Measurements from ENCODE around the gene HS6ST2. TPM values are rescaled to one million over a fixed set of nuclear protein-coding genes. Genes with fewer than 3 reads are reported as not detected.
"Not testable (repeated sequence)": the region's sequence is repeated elsewhere in the genome, so short reads cannot be mapped to it uniquely, and the experiment has no call there.

HS6ST2 gene
- total and polyA plus RNA-seq, 12 donors, result 0.13 to 1.2 (median 0.26) TPM; not detected in 3

DNA sequence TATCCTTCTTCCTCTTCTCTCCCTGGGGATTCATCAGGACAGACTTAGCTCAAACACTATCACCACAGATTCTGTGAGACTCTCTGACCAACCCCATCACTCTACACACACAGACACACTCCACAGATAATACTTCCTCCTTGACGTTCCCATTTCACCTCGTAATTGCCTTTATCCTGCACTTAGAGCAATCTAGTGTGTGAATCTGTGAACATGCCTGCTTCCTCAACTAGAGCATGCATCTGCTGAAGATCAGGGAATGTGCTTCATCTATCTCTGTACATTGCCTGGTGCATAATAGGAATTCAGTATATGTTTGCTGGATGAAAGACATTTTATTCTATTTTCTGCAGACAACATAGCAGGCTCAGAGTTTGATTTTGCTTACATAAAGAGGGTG lies 25.1 kb upstream of the HS6ST2 start:
- WGBS, 2 donors, result 6 to 13% methylated on average over 2 of the region's 2 CpGs
- Histone ChIP-seq H3K4me1 (no peaks in the 10 kb centered on the region), H3K9me3 (no peaks in the 10 kb centered on the region), H3K4me3 (no peak overlapping the region), H3K27me3 (peaks cover 0 to 19% (median 0%) of the 10 kb centered on the region in 7 donors), H3K27ac (no peak overlapping the region), H3K36me3 (no peaks in the 10 kb centered on the region)
- intact Hi-C loops (cut with DNase I), result no loop called here
- DNase-seq, result no peak
- no peak for ATAC-seq
- TF ChIP-seq, protein P1, sequence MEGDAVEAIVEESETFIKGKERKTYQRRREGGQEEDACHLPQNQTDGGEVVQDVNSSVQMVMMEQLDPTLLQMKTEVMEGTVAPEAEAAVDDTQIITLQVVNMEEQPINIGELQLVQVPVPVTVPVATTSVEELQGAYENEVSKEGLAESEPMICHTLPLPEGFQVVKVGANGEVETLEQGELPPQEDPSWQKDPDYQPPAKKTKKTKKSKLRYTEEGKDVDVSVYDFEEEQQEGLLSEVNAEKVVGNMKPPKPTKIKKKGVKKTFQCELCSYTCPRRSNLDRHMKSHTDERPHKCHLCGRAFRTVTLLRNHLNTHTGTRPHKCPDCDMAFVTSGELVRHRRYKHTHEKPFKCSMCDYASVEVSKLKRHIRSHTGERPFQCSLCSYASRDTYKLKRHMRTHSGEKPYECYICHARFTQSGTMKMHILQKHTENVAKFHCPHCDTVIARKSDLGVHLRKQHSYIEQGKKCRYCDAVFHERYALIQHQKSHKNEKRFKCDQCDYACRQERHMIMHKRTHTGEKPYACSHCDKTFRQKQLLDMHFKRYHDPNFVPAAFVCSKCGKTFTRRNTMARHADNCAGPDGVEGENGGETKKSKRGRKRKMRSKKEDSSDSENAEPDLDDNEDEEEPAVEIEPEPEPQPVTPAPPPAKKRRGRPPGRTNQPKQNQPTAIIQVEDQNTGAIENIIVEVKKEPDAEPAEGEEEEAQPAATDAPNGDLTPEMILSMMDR (IDR thresholded peaks at IDR 0.05), result no peak

DNA sequence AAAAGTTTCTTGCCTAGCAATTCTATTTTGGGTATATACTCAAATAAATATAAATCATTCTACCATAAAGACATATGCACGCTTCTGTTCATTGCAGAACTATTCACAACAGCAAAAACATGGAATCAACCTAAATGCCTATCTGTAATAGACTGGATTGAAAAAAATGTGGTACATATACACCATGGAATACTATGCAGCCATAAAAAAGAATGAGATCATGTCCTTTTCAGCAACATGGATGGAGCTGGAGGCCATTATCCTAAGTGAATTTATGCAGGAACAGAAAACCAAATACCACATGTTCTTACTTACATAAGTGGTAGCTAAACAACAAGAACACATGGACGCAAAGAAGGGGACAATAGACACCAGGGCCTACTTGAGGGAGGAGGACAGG lies 21.6 kb upstream of the HS6ST2 start:
- H3K36me3 ChIP-seq; H3K4me3 ChIP-seq; H3K9me3 ChIP-seq; H3K27ac ChIP-seq; intact Hi-C loops (cut with DNase I); H3K4me1 ChIP-seq; ATAC-seq; DNase-seq: not testable (repeated sequence)
- WGBS, 2 donors, result 95 to 100% methylated on average over 2 of the region's 2 CpGs
- peaks cover 0 to 19% (median 0%) of the 10 kb centered on the region in 7 donors for H3K27me3 ChIP-seq

DNA sequence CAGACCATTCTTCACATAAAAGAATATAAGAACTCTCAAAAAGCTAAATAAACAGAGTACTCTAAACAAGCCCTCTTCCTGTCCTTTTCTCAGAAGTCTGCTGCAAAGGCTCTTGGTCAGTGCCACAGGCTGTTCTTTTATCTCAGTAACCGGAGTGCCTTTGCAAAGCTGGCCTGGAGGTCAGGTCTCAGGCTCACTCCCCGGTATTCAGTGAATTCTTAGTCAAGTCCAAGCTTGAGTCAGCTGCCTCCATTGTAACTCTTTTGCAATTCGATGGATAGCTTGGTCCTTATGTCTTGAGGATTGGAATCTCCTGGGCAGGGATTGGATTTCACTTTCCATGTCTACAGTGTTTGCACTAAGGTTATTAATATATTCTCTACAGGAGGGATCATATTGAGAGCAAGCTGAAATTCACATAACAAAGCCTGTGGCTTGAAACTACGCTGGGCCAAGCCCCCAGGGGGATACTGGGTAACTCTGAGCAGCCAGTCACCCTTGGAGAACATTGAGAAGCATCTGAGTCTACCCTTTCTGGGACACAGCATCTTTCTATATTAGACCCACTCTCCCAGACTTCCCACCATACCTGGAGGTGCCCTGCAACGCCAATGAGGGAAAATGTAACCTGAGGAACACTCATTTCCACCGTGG lies 10.0 kb upstream of the HS6ST2 start:
- no peak overlapping the region for H3K4me3 ChIP-seq
- ATAC-seq, result no peak
- no peak for DNase-seq
- H3K4me1 ChIP-seq, result no peaks in the 10 kb centered on the region
- no peaks in the 10 kb centered on the region for H3K36me3 ChIP-seq
- intact Hi-C loops (cut with DNase I), result no loop called here
- no peaks in the 10 kb centered on the region for H3K9me3 ChIP-seq
- H3K27ac ChIP-seq, result no peak overlapping the region
- WGBS, 2 donors, result 60 to 61% methylated on average over 6 of the region's 6 CpGs
- H3K27me3 ChIP-seq, result peaks cover 0 to 78% (median 0%) of the 10 kb centered on the region in 7 donors
- TF ChIP-seq, protein P1 (IDR thresholded peaks at IDR 0.05), result no peak

DNA sequence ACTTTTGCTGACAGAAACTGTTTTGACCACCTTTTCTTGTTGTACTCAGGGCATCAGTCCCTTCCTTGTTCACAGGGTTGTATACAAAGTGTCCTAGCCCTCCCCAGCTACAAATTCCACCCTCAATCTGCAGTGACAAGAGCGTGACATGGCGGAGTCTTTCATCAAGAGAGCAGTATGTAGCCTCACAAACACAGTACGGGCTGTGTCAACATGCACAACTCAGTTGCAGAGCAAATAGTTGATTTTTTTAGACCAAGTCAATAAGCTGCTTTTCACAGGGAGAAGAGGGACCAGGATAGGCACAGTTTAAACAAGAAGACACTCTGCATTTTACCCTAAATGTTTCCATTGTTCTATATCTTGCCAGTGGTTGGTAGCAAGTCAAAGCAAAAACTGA lies 8.6 kb upstream of the HS6ST2 start:
- DNase-seq (no peak), ATAC-seq (no peak)
- no peak overlapping the region for H3K27ac ChIP-seq
- H3K27me3 ChIP-seq, result peaks cover 0 to 72% (median 0%) of the 10 kb centered on the region in 7 donors
- no peaks in the 10 kb centered on the region for H3K9me3 ChIP-seq
- intact Hi-C loops (cut with DNase I), result no loop called here
- TF ChIP-seq, protein P1 (IDR thresholded peaks at IDR 0.05), result no peak
- no peak overlapping the region for H3K4me3 ChIP-seq
- 91 to 94% methylated on average over 3 of the region's 3 CpGs for WGBS, 2 donors
- no peaks in the 10 kb centered on the region for H3K36me3 ChIP-seq
- no peaks in the 10 kb centered on the region for H3K4me1 ChIP-seq

DNA sequence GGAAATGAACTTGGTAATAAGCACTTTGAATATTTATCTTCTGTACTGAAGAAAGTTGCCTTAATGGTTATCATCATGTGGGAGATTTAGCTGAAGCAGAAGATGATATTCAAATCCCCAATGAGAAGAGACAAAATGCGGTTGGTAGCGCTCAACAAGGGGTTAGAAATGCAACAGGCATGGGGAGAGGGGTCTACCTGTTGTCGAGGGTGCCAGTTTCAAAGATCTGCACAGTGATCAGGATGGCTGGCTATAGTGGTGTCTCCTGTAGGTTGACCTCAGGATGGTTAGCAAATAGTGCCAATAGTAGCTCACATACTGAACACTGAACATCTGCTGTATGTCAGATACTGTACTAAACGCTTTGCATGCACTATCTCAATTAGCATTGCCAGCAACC lies 7.0 kb upstream of the HS6ST2 start:
- DNase-seq (no peak), ATAC-seq (no peak)
- WGBS, 2 donors, result 86 to 88% methylated on average over 4 of the region's 4 CpGs
- Histone ChIP-seq H3K9me3 (no peaks in the 10 kb centered on the region), H3K4me3 (no peak overlapping the region), H3K36me3 (no peaks in the 10 kb centered on the region), H3K27ac (no peak overlapping the region), H3K4me1 (no peaks in the 10 kb centered on the region), H3K27me3 (peaks cover 0 to 75% (median 0%) of the 10 kb centered on the region in 7 donors)
- intact Hi-C loops (cut with DNase I), result no loop called here
- TF ChIP-seq, protein P1 (IDR thresholded peaks at IDR 0.05), result no peak
